Erythroblast (primary cell): ENCODE measurements around the gene PICK1.

Source experiments
- GATA1 ChIP-seq: IDR thresholded peaks from 2 replicates; pipeline ENCODE4 v1.6.1; 2011; ENCODE audit warnings: low read depth, mild to moderate bottlenecking, control low read depth, low read length, moderate library complexity
- POLR2A ChIP-seq: IDR thresholded peaks from 2 replicates; pipeline ENCODE4 v1.6.1; 2011; ENCODE audit warnings: mild to moderate bottlenecking, low read length

DNA sequence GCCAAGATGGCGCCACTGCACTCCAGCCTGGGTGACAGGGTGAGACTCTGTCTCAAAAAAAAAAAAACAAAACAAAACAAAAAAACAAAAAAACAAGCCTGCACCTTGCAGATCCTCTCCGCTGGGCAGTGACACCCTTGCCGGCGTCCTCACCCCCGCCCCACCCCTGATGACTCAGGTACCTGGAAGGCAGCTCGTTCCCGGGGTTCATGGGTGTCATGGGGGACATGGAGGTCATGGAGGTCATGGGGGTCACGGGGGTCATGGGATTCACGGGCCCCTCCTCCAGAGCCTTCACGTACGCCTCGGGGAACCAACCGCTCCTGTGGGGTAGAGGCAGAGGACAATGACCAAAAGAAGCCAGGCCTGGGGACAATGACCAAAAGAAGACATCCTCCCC lies 29.7 kb downstream of the PICK1 start:
- TF ChIP-seq POLR2A, result no peak
- TF ChIP-seq GATA1, result no peak
